Stimulated activated CD4-positive, alpha-beta T cell treated with anti-CD3 and anti-CD28 coated beads, TNF-alpha, amount 100 ng/mL, for 1 hour (primary cell): ENCODE data around the gene ABCA13.

Experiments used
- DNase-seq, 3 donors: peaks; one replicate each; pipeline ENCODE4 v3.0.0-alpha.2; 2020; ENCODE audit warnings: low read depth in 3 of 3, low spot score in 1 of 3

ABCA13 gene

DNA sequence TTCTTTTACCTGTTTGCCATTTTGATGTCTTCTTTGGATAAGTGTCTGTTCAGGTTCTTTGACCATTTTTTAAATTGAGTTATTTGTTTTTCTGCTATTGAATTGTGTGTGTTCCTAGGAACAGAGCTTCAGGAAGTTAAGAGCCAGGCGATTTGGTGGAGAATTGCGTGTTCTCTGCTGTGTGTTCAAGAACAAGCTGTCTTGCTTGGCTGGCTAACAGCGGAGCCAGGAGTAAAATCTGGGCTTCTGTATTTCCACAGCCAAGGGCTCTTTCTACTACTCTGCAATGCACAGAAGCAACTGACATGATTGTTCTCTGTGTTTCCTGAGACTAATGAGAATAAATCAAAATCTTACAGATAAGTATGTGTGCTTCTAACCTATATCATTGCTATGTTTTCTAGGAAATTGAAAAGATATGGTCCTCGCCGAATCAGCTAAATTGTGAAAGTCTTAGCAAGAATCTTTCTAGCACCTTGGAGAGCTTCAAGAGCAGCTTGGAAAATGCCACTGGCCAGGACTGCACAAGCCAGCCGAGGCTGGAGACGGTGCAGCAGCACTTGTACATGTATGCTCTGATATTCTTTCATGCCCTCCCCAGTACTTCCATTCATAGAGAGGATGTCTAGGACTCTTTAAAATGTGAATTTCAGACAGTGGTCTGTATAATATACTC is 124.2 kb downstream of the ABCA13 start:
- DNase-seq = no peak

- no peak for DNase-seq
Measured at GRCh38 chr7:48296966-48297365, 125.7 kb downstream of the ABCA13 start.

DNA sequence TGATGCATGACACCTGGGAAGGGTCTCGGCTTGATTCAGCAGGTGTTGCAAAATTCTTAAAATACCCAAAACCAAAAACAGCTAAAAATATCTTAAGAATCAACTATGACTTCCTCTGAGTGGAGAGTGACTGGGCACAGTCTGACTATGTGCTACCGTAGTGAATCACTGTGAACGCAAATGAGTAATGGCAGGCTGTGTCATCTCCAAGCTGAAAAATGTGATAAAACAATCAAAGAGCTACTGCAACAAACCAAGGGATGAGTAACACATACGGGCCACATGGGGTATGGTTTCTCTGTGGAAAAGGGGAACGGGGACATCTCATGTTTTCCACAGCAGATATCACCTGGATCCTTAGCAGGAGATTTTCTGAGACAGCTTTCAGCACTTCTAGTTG is 127.5 kb downstream of the ABCA13 start:
- no peak for DNase-seq

DNA sequence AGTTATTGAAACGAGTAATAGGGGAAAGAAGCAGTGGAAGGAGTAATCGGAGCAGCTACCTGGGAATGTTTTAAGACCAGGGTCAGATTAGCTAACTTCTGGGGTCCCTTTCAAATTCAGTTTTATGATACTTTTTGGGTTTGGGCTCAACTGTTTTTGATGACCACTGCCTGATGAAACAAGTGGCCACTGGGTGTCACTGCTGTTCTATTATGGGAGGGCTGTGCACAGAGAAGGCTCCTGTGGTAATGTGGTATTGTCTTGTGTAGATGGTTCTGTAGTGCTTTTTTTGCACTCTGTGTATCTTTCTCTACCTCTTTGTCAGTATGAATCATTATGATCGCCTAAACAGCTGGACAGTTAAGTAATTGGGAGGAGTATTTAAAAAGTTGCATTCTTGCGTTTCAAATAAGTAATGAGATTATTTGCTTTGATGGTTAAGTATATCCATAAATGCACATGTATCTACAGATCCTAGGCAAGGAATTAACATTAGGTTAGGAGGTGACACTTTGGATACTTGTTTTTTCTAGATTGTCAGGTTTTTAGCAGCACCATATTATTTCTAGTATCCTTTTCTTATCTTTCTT is 128.4 kb downstream of the ABCA13 start:
- DNase-seq = no peak

DNA sequence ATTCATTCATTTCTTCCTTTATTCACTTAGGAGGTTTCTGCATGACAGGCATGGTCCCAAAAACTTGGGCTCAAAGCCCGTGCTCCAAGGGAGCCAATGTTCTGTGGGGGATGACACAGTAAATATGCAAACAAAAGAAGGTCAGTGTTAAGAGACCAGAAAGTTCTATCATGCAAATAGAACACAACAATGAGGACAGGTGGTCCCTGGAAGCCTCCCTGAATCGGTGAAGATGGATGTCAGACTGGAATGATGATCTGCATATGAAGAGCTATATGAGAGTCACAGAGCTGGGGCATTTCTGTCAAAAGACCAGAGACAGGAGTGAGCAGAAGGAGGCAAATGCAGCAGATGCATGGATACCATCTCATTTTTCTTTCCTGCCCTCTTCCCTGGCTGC is 129.0 kb downstream of the ABCA13 start:
- DNase-seq = no peak

GRCh38 chr7:48301201-48301600 is 129.9 kb downstream of the ABCA13 start:
- no peak for DNase-seq

- DNase-seq = no peak
Measured at GRCh38 chr7:48304641-48305040, 133.4 kb downstream of the ABCA13 start.

- DNase-seq = no peak
Measured at GRCh38 chr7:48305661-48306060, 134.4 kb downstream of the ABCA13 start.

DNA sequence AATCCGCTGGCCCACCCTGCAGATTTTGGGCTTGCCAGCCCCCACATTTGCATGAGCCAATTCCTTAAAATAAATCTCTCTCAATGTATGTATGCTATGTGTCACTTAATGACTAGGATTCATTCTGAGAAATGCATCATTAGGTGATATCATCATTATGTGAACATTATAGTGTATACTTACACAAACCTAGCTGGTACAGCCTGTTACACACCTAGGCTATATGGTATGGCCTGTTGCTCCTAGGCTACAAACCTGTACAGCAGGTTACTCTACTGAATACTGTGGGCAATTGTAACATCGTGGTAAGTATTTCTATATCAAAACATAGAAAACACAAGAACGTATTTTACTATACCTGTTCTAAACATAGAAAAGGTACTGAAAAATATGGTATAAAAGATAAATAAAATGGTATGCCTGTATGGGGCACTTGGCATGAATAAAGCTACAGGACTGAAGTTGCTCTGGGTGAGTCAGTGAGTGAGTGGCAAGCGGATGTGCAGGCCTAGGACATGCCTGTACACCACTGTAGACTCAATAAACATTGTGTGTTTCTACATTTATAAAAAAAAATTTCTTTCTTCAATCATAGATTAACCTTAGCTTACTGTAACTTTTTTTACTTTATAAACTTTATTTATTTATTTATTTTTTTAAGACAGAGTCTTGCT is 135.9 kb downstream of the ABCA13 start:
- no peak for DNase-seq

- DNase-seq = no peak
Measured at GRCh38 chr7:48309720-48310119, 138.5 kb downstream of the ABCA13 start.

GRCh38 chr7:48311464-48312100 is 140.3 kb downstream of the ABCA13 start:
- DNase-seq = no peak

GRCh38 chr7:48312151-48312550 is 140.9 kb downstream of the ABCA13 start:
- no peak for DNase-seq

DNA sequence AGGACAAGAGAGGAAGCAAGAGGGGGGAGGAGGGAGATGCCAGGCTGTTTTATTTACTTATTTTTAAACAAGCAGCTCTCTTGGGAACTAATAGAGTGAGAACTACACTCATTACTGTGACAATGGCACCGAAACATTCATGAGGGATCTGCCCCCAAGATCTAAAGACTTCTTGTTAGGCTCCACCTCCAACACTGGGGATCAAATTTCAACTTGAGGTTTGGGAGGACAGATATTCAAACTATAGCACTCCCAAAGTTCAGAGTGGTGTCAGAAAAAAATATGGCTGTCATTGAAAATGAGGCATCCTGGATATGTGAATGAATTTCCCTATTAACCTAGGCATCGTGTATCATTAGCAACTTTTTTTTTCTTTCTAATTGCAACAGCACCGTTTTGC is 145.5 kb downstream of the ABCA13 start:
- no peak for DNase-seq

DNA sequence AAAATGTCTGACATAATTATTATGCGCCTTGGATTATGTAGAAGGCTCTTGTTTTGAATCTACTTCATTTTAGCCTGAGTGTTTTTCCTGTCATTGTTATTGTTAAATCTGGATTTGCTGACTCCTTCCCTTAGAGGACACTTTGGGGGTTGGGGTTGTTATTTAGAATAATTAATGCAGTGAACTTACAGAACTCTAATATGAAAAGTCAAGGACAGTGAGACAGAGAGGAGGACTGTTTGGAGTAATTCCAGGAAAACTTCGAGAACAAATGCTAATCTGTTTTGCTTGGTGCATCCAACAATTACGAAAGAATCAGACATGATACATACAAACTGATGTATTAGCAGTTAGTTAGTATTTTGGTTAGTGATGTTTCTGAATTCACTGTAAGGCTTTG is 146.1 kb downstream of the ABCA13 start:
- DNase-seq = no peak

GRCh38 chr7:48321319-48322010 is 150.2 kb downstream of the ABCA13 start:
- DNase-seq = no peak

GRCh38 chr7:48337012-48337621 is 165.9 kb downstream of the ABCA13 start:
- no peak for DNase-seq

DNA sequence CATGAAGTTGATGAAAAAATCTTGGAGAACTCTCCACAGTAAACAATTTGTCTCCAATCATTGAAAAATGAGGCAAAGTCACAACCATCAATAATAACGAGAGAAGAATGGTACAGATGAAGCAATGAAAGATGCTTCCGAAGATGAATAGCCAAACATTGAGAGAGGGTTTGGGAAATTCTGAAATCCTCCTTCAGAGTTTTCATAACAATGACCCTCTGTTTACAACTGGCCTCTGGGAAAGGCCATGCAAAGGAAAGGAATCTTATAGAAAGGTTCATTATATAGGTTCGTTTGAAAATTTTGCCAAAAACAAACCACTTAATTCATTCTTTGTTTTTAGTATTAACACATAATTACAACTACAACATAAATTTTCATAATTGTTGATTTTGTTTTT is 166.5 kb downstream of the ABCA13 start:
- no peak for DNase-seq

GRCh38 chr7:48347230-48347825 is 176.1 kb downstream of the ABCA13 start:
- no peak for DNase-seq

DNA sequence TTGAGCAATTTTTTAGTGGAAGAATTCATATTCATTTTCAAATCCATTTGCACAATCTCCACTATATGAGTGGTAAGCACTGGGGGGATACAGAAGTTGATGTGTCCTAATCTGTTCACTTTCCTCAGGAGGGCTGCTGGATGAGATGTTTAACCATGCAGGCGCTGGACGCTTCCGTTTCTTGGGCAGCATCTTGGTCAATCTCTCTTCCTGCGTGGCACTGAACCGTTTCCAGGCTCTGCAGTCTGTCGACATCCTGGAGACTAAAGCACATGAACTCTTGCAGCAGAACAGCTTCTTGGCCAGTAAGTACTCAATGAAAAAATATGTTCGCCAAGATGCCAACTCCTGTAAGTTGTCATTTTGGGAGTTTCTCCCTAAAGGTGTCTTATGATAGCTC is 179.3 kb downstream of the ABCA13 start:
- DNase-seq = no peak

DNA sequence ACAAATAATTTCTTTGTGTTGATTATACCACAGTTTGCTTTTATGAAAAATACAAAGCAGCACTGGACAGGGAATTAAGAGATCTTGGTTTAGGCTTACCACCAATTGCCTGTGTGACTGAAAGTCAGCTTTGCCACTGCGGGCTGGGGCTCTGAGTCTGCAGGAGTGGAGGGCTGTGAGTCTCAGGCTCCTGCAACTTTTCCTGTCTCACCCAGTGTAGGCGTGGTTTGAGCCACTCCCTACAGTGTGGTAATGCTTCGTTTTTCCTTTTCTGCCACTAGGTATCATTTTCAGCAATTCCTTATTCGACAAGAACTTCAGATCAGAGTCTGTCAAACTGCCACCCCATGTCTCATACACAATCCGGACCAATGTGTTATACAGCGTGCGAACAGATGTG is 180.6 kb downstream of the ABCA13 start:
- no peak for DNase-seq

DNA sequence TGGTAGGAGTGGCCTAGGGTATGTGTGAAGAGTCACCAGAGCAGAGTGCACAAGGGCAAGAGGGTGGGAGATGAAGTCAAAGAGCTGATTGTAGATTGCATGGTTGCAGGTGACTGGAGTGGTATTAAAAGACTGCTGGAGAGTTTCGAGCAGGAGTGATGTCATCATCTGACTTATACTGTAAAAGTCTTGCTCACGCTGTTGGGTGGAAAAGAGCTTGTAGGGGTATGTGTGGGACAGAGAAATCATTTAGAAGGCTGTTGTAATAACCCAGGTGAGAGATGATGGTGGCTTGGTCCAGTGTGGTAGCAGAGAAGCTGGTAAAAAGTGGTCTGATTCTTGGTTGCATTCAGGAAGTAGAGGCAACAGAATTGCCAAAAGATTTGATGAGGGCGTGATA is 184.1 kb downstream of the ABCA13 start:
- DNase-seq = no peak
